Hippocampal formation (tissue), 2 donors: Measurements from ENCODE around the gene UQCRHL.

Source experiments
- DNase-seq, 2 donors: peaks; one replicate each; lab custom pipeline; 2025; lab: John Stamatoyannopoulos, UW

Gene UQCRHL

GRCh38 chr1:15799004-15799867 lies 8.2 kb downstream of the UQCRHL start:
- DNase-seq, result no peak

- no peak for DNase-seq
Observed at GRCh38 chr1:15797614-15798390, 9.6 kb downstream of the UQCRHL start.

- no peak for DNase-seq
Observed at GRCh38 chr1:15796086-15796462, 11.4 kb downstream of the UQCRHL start.

GRCh38 chr1:15788624-15789301 lies 18.7 kb downstream of the UQCRHL start:
- no peak for DNase-seq

GRCh38 chr1:15786581-15786980 lies 20.9 kb downstream of the UQCRHL start:
- DNase-seq, result no peak

GRCh38 chr1:15785683-15786082 lies 21.8 kb downstream of the UQCRHL start:
- DNase-seq, result no peak

GRCh38 chr1:15777909-15778707 lies 29.3 kb downstream of the UQCRHL start:
- DNase-seq, result no peak

GRCh38 chr1:15775706-15776105 lies 31.7 kb downstream of the UQCRHL start:
- no peak for DNase-seq

- no peak for DNase-seq
Observed at GRCh38 chr1:15771836-15772515, 35.5 kb downstream of the UQCRHL start.

GRCh38 chr1:15770313-15770962 lies 37.0 kb downstream of the UQCRHL start:
- DNase-seq, result no peak

- DNase-seq, result no peak
Observed at GRCh38 chr1:15768388-15768787, 39.1 kb downstream of the UQCRHL start.

- no peak for DNase-seq
Observed at GRCh38 chr1:15767941-15768340, 39.5 kb downstream of the UQCRHL start.

GRCh38 chr1:15765495-15766194 lies 41.8 kb downstream of the UQCRHL start:
- no peak for DNase-seq

- DNase-seq, result no peak
Observed at GRCh38 chr1:15764890-15765289, 42.6 kb downstream of the UQCRHL start.

GRCh38 chr1:15764269-15764764 lies 43.1 kb downstream of the UQCRHL start:
- DNase-seq, result no peak

- DNase-seq, result no peak
Observed at GRCh38 chr1:15762546-15762945, 44.9 kb downstream of the UQCRHL start.

GRCh38 chr1:15761366-15762128 lies 45.9 kb downstream of the UQCRHL start:
- no peak for DNase-seq

GRCh38 chr1:15760520-15761211 lies 46.8 kb downstream of the UQCRHL start:
- DNase-seq, result no peak
